HUES64 (cell line): ENCODE measurements around the gene ENPP3.

ENCODE experiments used
- H3K27ac ChIP-seq: 2 replicates; pipeline ENCODE4 v1.7.0; 2013; ENCODE audit warnings: low read depth, low read length, inconsistent platforms
- H3K27me3 ChIP-seq: 2 replicates; pipeline ENCODE4 v1.6.1; 2013; ENCODE audit warnings: mild to moderate bottlenecking, low read length; ENCODE audit not compliant: insufficient read depth
- H3K36me3 ChIP-seq: 2 replicates; pipeline ENCODE4 v1.6.1; 2013; ENCODE audit warnings: mild to moderate bottlenecking, low read length; ENCODE audit not compliant: insufficient read depth
- H3K4me1 ChIP-seq: 2 replicates; pipeline ENCODE4 v1.6.1; 2013; ENCODE audit warnings: mild to moderate bottlenecking, low read length, moderate library complexity; ENCODE audit not compliant: insufficient read depth
- H3K4me3 ChIP-seq: 2 replicates; pipeline ENCODE4 v1.5.1; 2013; ENCODE audit warnings: mild to moderate bottlenecking, low read length, moderate library complexity
- H3K9ac ChIP-seq: 2 replicates; pipeline ENCODE4 v1.6.1; 2013; ENCODE audit warnings: mild to moderate bottlenecking, low read depth, low read length
- H3K9me3 ChIP-seq: 2 replicates; pipeline ENCODE4 v1.6.1; 2013; ENCODE audit warnings: low read depth, low read length; ENCODE audit not compliant: insufficient read depth
- whole genome bisulfite sequencing: fragments of 150-250, 120-280 bp; methylation state at CpG from one replicate; pipeline ENCODE4 v1.1.7; 2013; ENCODE audit warnings: missing lambda C conversion rate; 5-methylcytosine and 5-hydroxymethylcytosine counted together

Gene ENPP3

DNA sequence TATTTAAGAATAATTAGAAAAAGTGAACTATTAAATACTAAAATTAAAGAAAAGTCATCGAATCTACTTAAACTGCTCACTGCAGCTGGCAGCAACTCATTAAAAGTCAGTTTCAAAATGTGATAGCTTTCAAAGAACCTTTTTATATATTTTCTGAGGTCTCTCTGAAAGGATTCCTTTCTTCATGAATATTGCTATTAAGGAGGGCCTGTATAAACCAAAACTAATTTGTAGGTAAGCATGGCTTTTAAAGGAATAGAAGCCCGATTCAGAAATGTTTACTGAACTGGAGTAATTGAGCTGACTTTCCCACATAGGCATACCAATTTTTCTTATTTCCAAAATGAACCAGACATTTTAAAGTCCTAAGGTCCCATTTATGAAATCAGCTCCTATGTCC, 129.5 kb downstream of the ENPP3 start:
- no peak overlapping the region for H3K9ac ChIP-seq
- 100% methylated on average over 1 of the region's 2 CpGs for WGBS
- H3K4me3 ChIP-seq = no peak overlapping the region
- H3K4me1 ChIP-seq = no peaks in the 10 kb centered on the region
- H3K9me3 ChIP-seq = no peaks in the 10 kb centered on the region
- H3K27ac ChIP-seq = no peak overlapping the region
- H3K27me3 ChIP-seq = no peaks in the 10 kb centered on the region
- H3K36me3 ChIP-seq = no peaks in the 10 kb centered on the region

DNA sequence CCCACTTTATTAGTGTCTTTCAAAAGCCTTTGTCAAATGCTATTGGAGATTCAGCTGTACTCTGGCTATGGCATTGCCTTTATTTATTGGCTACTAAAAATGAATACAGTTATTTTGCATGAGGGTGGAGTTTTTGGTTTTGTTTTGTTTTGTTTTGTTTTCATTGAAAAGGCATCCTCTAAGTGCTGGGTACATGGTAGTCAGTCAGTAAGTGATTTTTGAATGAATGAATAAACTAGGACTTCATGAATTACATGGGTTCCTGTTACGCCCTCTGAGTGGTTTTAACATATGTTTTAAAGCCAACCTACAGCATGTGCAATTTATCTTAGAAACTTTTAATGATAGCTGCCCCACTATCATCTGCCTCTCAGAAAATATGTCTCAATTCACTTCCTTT, 131.9 kb downstream of the ENPP3 start:
- Histone ChIP-seq H3K36me3 (no peaks in the 10 kb centered on the region), H3K9me3 (no peaks in the 10 kb centered on the region), H3K4me3 (no peak overlapping the region), H3K9ac (no peak overlapping the region), H3K27me3 (no peaks in the 10 kb centered on the region), H3K27ac (no peak overlapping the region), H3K4me1 (no peaks in the 10 kb centered on the region; the same call in 1 of the 2 replicates)
- WGBS = 94% methylated on average over 1 of the region's 1 CpG

GRCh38 chr6:131769385-131770141, 132.5 kb downstream of the ENPP3 start:
- Histone ChIP-seq H3K27me3 (no peaks in the 10 kb centered on the region), H3K9ac (no peak overlapping the region), H3K36me3 (no peaks in the 10 kb centered on the region), H3K4me3 (no peak overlapping the region), H3K4me1 (no peaks in the 10 kb centered on the region; the same call in 1 of the 2 replicates), H3K9me3 (no peaks in the 10 kb centered on the region), H3K27ac (no peak overlapping the region)
- WGBS = 95% methylated on average over 15 of the region's 15 CpGs

DNA sequence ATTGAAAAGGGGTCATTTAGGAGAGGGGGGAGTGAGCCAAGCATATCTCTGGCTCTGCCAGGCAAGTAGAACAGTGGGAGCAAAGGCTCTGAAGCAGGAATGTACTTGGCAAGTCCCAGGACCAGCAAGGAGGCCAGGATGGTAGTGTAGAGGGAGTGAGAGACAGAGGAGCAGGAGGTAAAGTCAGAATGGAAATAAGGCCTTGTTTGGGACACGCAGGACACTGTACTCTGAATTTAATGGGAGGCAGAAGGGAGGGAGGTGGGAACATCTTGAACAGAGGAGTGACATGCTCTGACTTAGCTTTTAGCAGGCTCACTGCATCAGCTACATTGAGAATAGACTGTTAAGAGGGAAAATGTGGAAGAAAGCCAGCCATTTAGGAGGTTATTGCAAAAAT, 133.7 kb downstream of the ENPP3 start:
- H3K9ac ChIP-seq = no peak overlapping the region
- no peaks in the 10 kb centered on the region for H3K9me3 ChIP-seq

DNA sequence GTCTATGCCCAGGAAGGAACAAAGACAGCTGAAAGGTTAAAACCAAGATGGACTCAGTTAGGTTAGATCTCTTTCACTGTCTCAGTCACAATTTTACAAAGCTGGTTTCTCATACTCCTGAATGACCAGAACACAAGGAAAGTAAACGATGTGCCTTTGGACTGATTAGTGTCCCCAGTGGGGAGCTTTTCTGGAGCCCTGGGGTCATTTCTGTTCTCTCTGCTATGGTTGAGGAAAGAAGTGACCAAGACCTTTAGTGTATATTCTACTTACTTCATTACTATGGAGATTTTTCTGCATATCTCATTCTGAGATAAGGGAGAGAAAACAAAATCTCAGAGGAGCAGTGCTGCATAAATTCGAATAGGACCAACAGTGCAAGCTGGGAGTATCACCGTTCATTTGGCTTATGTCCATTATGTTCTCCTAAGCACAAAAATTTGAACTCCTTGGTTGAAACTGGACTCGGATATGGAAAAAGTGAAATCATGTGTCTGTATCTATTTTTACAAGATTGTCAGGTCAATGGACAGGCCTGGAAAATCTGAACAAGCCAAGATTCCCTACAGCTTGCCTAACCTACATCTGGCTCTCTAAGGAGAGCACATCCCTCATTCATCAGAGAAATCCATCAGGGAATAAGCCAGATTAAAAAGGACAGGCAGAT, 136.3 kb downstream of the ENPP3 start:
- Histone ChIP-seq H3K4me3 (no peak overlapping the region), H3K9me3 (no peaks in the 10 kb centered on the region), H3K27ac (no peak overlapping the region), H3K4me1 (no peaks in the 10 kb centered on the region; the same call in 1 of the 2 replicates), H3K27me3 (no peaks in the 10 kb centered on the region), H3K9ac (no peak overlapping the region), H3K36me3 (no peaks in the 10 kb centered on the region)
- 89% methylated on average over 4 of the region's 4 CpGs for WGBS

More for the DNA sequence above, 133.7 kb downstream of the ENPP3 start:
- no peaks in the 10 kb centered on the region for H3K36me3 ChIP-seq
- no peaks in the 10 kb centered on the region for H3K27me3 ChIP-seq
- no peak overlapping the region for H3K4me3 ChIP-seq
- H3K27ac ChIP-seq = no peak overlapping the region
- 87% methylated on average over 1 of the region's 1 CpG for WGBS
- H3K4me1 ChIP-seq = no peaks in the 10 kb centered on the region; the same call in 1 of the 2 replicates

GRCh38 chr6:131775886-131776285, 138.8 kb downstream of the ENPP3 start:
- no peak overlapping the region for H3K27ac ChIP-seq
- no peak overlapping the region for H3K9ac ChIP-seq
- H3K9me3 ChIP-seq = no peaks in the 10 kb centered on the region
- no peak overlapping the region for H3K4me3 ChIP-seq
- 93% methylated on average over 3 of the region's 3 CpGs for WGBS
- no peaks in the 10 kb centered on the region for H3K27me3 ChIP-seq
- no peaks in the 10 kb centered on the region; the same call in 1 of the 2 replicates for H3K4me1 ChIP-seq
- H3K36me3 ChIP-seq = no peaks in the 10 kb centered on the region

DNA sequence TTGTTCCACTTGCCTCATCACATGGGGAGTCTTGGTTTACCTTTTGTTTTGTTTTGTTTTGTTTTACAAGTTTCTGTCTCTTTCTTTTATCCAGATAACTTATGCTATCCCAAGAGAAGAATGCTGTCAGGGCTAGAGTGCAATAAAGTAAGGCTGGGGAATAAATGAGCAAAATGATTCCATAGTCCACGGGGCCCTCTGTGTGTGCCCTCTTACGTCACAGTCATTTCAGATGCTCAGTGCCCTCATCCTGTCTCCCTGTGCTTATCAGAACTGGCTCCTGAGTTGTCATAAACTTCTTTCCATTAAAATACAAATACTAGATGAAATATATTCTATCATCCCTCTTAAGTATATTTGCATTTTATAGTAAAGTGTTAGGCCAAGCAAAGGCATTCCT, 139.9 kb downstream of the ENPP3 start:
- H3K27ac ChIP-seq = no peak overlapping the region
- H3K36me3 ChIP-seq = no peaks in the 10 kb centered on the region
- whole genome bisulfite sequencing = 90% methylated on average over 2 of the region's 2 CpGs
- no peaks in the 10 kb centered on the region; the same call in 1 of the 2 replicates for H3K4me1 ChIP-seq
- no peak overlapping the region for H3K4me3 ChIP-seq
- H3K9ac ChIP-seq = no peak overlapping the region
- H3K27me3 ChIP-seq = no peaks in the 10 kb centered on the region
- no peaks in the 10 kb centered on the region for H3K9me3 ChIP-seq

GRCh38 chr6:131778169-131778568, 141.1 kb downstream of the ENPP3 start:
- Histone ChIP-seq H3K27ac (no peak overlapping the region), H3K27me3 (no peaks in the 10 kb centered on the region), H3K9me3 (no peaks in the 10 kb centered on the region), H3K4me3 (no peak overlapping the region), H3K4me1 (no peaks in the 10 kb centered on the region; the same call in 1 of the 2 replicates), H3K9ac (no peak overlapping the region), H3K36me3 (no peaks in the 10 kb centered on the region)
- no CpG with 5 or more reads among the region's 1 CpG for WGBS

GRCh38 chr6:131779304-131779703, 142.2 kb downstream of the ENPP3 start:
- H3K9ac ChIP-seq = no peak overlapping the region
- no peak overlapping the region for H3K27ac ChIP-seq
- no peaks in the 10 kb centered on the region for H3K4me1 ChIP-seq
- H3K36me3 ChIP-seq = no peaks in the 10 kb centered on the region
- WGBS = 90% methylated on average over 1 of the region's 2 CpGs
- no peaks in the 10 kb centered on the region for H3K9me3 ChIP-seq
- H3K4me3 ChIP-seq = no peak overlapping the region
- no peaks in the 10 kb centered on the region for H3K27me3 ChIP-seq

- WGBS = 93% methylated on average over 11 of the region's 11 CpGs
- H3K27ac ChIP-seq = no peak overlapping the region
- H3K36me3 ChIP-seq = no peaks in the 10 kb centered on the region
- H3K9me3 ChIP-seq = no peaks in the 10 kb centered on the region
- no peak overlapping the region for H3K9ac ChIP-seq
- H3K4me1 ChIP-seq = no peaks in the 10 kb centered on the region
- no peak overlapping the region for H3K4me3 ChIP-seq
- no peaks in the 10 kb centered on the region for H3K27me3 ChIP-seq
Observed at GRCh38 chr6:131780600-131780999, 143.5 kb downstream of the ENPP3 start.

- H3K36me3 ChIP-seq = no peaks in the 10 kb centered on the region
- H3K4me1 ChIP-seq = no peaks in the 10 kb centered on the region
- no peak overlapping the region for H3K27ac ChIP-seq
- no peaks in the 10 kb centered on the region for H3K9me3 ChIP-seq
- no peaks in the 10 kb centered on the region for H3K27me3 ChIP-seq
- no peak overlapping the region for H3K4me3 ChIP-seq
- WGBS = 95% methylated on average over 3 of the region's 3 CpGs
- H3K9ac ChIP-seq = no peak overlapping the region
Observed at GRCh38 chr6:131781687-131782086, 144.6 kb downstream of the ENPP3 start.
